Stimulated activated CD8-positive, alpha-beta memory T cell treated with anti-CD3 and anti-CD28 coated beads, Interleukin-7, amount 100 ng/mL, for 1 hour (primary cell): ENCODE data around the gene SDSL.

Source experiments
- DNase-seq, 2 donors: peaks; one replicate each; pipeline ENCODE4 v3.0.0-alpha.2; 2020; ENCODE audit warnings: low read depth in 2 of 2

The SDSL gene

GRCh38 chr12:113422030-113422885 is at the start of gene SDSL:
Gene SDSL, plus strand, starts transcription at chr12:113422380. Its CDS starts 5,603 bp downstream, at chr12:113427983.
- DNase-seq = no peak

- DNase-seq = no peak
These were observed 48.7 kb upstream of the SDSL start for GRCh38 chr12:113373440-113373839.

GRCh38 chr12:113373969-113374368 is 48.2 kb upstream of the SDSL start:
- DNase-seq = no peak

GRCh38 chr12:113374823-113375428 is 47.3 kb upstream of the SDSL start:
- no peak for DNase-seq

- no peak for DNase-seq
These were observed 43.9 kb upstream of the SDSL start for GRCh38 chr12:113378291-113378690.

- DNase-seq = no peak
These were observed 41.0 kb upstream of the SDSL start for GRCh38 chr12:113381220-113381619.

- no peak for DNase-seq
These were observed 40.0 kb upstream of the SDSL start for GRCh38 chr12:113382206-113382605.

GRCh38 chr12:113384778-113385177 is 37.4 kb upstream of the SDSL start:
- DNase-seq = no peak

GRCh38 chr12:113385282-113385882 is 36.8 kb upstream of the SDSL start:
- DNase-seq = no peak

GRCh38 chr12:113386866-113387566 is 35.2 kb upstream of the SDSL start:
- no peak for DNase-seq

GRCh38 chr12:113387631-113388030 is 34.5 kb upstream of the SDSL start:
- no peak for DNase-seq

GRCh38 chr12:113388351-113388750 is 33.8 kb upstream of the SDSL start:
- DNase-seq = no peak

- DNase-seq = no peak
These were observed 31.8 kb upstream of the SDSL start for GRCh38 chr12:113390064-113391043.

GRCh38 chr12:113391145-113391544 is 31.0 kb upstream of the SDSL start:
- no peak for DNase-seq

GRCh38 chr12:113391650-113392337 is 30.4 kb upstream of the SDSL start:
- DNase-seq = no peak

- no peak for DNase-seq
These were observed 29.7 kb upstream of the SDSL start for GRCh38 chr12:113392520-113392919.

- no peak for DNase-seq
These were observed 29.1 kb upstream of the SDSL start for GRCh38 chr12:113392988-113393579.

- no peak for DNase-seq
These were observed 28.4 kb upstream of the SDSL start for GRCh38 chr12:113393749-113394148.

GRCh38 chr12:113395119-113395518 is 27.1 kb upstream of the SDSL start:
- DNase-seq = no peak

- DNase-seq = no peak
These were observed 26.0 kb upstream of the SDSL start for GRCh38 chr12:113396200-113396599.
